SK-N-SH treated with all-trans-retinoic acid at 6 μM for 48 hours (cell line): ENCODE data around the gene ABCA7.

Experiments used
- ATAC-seq: fragments of 200-7000 bp; cut with Tn5 transposase; 3 replicates; pipeline ENCODE4 v1.9.1; 2020; ENCODE audit warnings: mild to moderate bottlenecking, moderate library complexity
- ARNTL ChIP-seq: fragments of 450-650 bp; formaldehyde crosslinking; IDR thresholded peaks from 2 replicates; pipeline ENCODE4 v1.5.0; 2020; ENCODE audit warnings: low read depth, mild to moderate bottlenecking, moderate library complexity, borderline replicate concordance
- BACH2 ChIP-seq: fragments of 250-450 bp; sonication (Bioruptor Pico); IDR thresholded peaks from 2 replicates; pipeline ENCODE4 v1.9.0; 2021; ENCODE audit warnings: mild to moderate bottlenecking, borderline replicate concordance
- CREB5 ChIP-seq: fragments of 250-450 bp; sonication (Bioruptor Pico); IDR thresholded peaks from 2 replicates; pipeline ENCODE4 v1.5.1; 2020; ENCODE audit warnings: low read depth, mild to moderate bottlenecking, moderate library complexity
- CSDC2 ChIP-seq: fragments of 250-450 bp; sonication (Bioruptor Pico); IDR thresholded peaks from 2 replicates; pipeline ENCODE4 v1.5.0; 2020; ENCODE audit warnings: mild to moderate bottlenecking, moderate library complexity
- ESRRG ChIP-seq: fragments of 250-450 bp; sonication (Bioruptor Pico); IDR thresholded peaks from 2 replicates; pipeline ENCODE4 v1.6.1; 2021; ENCODE audit warnings: mild to moderate bottlenecking
- GLIS3 ChIP-seq: fragments of 250-450 bp; sonication (Bioruptor Pico); IDR thresholded peaks from 2 replicates; pipeline ENCODE4 v1.5.0; 2020; ENCODE audit warnings: mild to moderate bottlenecking, moderate library complexity
- ISL1 ChIP-seq: fragments of 250-450 bp; sonication (Bioruptor Pico); IDR thresholded peaks from 2 replicates; pipeline ENCODE4 v2.1.2; 2022; ENCODE audit warnings: mild to moderate bottlenecking, moderate library complexity
- OSR1 ChIP-seq: fragments of 250-450 bp; sonication (Bioruptor Pico); IDR thresholded peaks from 2 replicates; pipeline ENCODE4 v1.8.0; 2022; ENCODE audit warnings: moderate library complexity, mild to moderate bottlenecking, inconsistent platforms
- PATZ1 ChIP-seq: fragments of 250-450 bp; sonication (Bioruptor Pico); IDR thresholded peaks from 2 replicates; pipeline ENCODE4 v1.8.0; 2020; ENCODE audit warnings: mild to moderate bottlenecking, moderate library complexity, borderline replicate concordance
- PPARA ChIP-seq: fragments of 250-450 bp; sonication (Bioruptor Pico); IDR thresholded peaks from 2 replicates; pipeline ENCODE4 v1.5.0; 2020; ENCODE audit warnings: mild to moderate bottlenecking, borderline replicate concordance
- RARB ChIP-seq: fragments of 250-450 bp; sonication (Bioruptor Pico); IDR thresholded peaks from 2 replicates; pipeline ENCODE4 v1.8.0; 2021; ENCODE audit warnings: mild to moderate bottlenecking, moderate library complexity
- SNAI2 ChIP-seq: fragments of 250-450 bp; sonication (Bioruptor Pico); IDR thresholded peaks from 2 replicates; pipeline ENCODE4 v1.5.0; 2020; ENCODE audit warnings: mild to moderate bottlenecking, moderate library complexity
- TOX ChIP-seq: fragments of 250-450 bp; sonication (Bioruptor Pico); IDR thresholded peaks from 2 replicates; pipeline ENCODE4 v1.8.0; 2021; ENCODE audit warnings: mild to moderate bottlenecking, moderate library complexity, borderline replicate concordance
- TSHZ2 ChIP-seq: fragments of 250-450 bp; sonication (Bioruptor Pico); IDR thresholded peaks from 2 replicates; pipeline ENCODE4 v1.5.0; 2020; ENCODE audit warnings: mild to moderate bottlenecking, moderate library complexity
- ZC3H10 ChIP-seq: fragments of 250-450 bp; sonication (Bioruptor Pico); IDR thresholded peaks from 2 replicates; pipeline ENCODE4 v1.5.1; 2021; ENCODE audit warnings: mild to moderate bottlenecking, moderate library complexity
- ZFP3 ChIP-seq: fragments of 250-450 bp; sonication (Bioruptor Pico); IDR thresholded peaks from 2 replicates; pipeline ENCODE4 v1.5.0; 2020; ENCODE audit warnings: mild to moderate bottlenecking, moderate library complexity
- ZFP30 ChIP-seq: fragments of 450-650 bp; formaldehyde crosslinking; IDR thresholded peaks from 2 replicates; pipeline ENCODE4 v1.5.0; 2022; ENCODE audit warnings: mild to moderate bottlenecking, moderate library complexity
- ZNF565 ChIP-seq: fragments of 450-650 bp; formaldehyde crosslinking; conservative IDR thresholded peaks from 2 replicates; pipeline ENCODE4 v1.5.0; 2020; ENCODE audit warnings: low read depth, mild to moderate bottlenecking, moderate library complexity
- ZNF70 ChIP-seq: fragments of 450-650 bp; formaldehyde crosslinking; IDR thresholded peaks from 2 replicates; pipeline ENCODE4 v1.5.0; 2020; ENCODE audit warnings: mild to moderate bottlenecking, moderate library complexity
- ZNF8 ChIP-seq: fragments of 450-650 bp; formaldehyde crosslinking; IDR thresholded peaks from 2 replicates; pipeline ENCODE4 v1.5.0; 2020; ENCODE audit warnings: mild to moderate bottlenecking, moderate library complexity
- TF ChIP-seq, protein P1 (sequence below): fragments of 250-450 bp; sonication (Bioruptor Pico); IDR thresholded peaks from 2 replicates; pipeline ENCODE4 v1.5.1; 2021; ENCODE audit warnings: mild to moderate bottlenecking, moderate library complexity

Gene ABCA7

GRCh38 chr19:1082165-1082927, 42.4 kb downstream of the ABCA7 start:
- ATAC-seq = peak; percentile 84
- TF ChIP-seq ZFP3 (CRISPR knock-in tag) (no peak), CREB5 (no peak), CSDC2 (CRISPR knock-in tag) (no peak), PPARA (CRISPR knock-in tag) (no peak), ISL1 (CRISPR knock-in tag) (no peak), RARB (CRISPR knock-in tag) (no peak), ZC3H10 (CRISPR knock-in tag) (no peak), ESRRG (no peak), ZNF8 (CRISPR knock-in tag) (no peak), GLIS3 (CRISPR knock-in tag) (no peak), ZNF70 (CRISPR knock-in tag) (no peak), TOX (no peak), ARNTL (CRISPR knock-in tag) (no peak), TSHZ2 (CRISPR knock-in tag) (no peak), ZNF565 (no peak), ZFP30 (no peak), PATZ1 (CRISPR knock-in tag) (no peak), OSR1 (no peak), SNAI2 (CRISPR knock-in tag) (no peak)
- TF ChIP-seq, protein P1, sequence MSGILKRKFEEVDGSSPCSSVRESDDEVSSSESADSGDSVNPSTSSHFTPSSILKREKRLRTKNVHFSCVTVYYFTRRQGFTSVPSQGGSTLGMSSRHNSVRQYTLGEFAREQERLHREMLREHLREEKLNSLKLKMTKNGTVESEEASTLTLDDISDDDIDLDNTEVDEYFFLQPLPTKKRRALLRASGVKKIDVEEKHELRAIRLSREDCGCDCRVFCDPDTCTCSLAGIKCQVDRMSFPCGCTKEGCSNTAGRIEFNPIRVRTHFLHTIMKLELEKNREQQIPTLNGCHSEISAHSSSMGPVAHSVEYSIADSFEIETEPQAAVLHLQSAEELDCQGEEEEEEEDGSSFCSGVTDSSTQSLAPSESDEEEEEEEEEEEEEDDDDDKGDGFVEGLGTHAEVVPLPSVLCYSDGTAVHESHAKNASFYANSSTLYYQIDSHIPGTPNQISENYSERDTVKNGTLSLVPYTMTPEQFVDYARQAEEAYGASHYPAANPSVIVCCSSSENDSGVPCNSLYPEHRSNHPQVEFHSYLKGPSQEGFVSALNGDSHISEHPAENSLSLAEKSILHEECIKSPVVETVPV = no peak

DNA sequence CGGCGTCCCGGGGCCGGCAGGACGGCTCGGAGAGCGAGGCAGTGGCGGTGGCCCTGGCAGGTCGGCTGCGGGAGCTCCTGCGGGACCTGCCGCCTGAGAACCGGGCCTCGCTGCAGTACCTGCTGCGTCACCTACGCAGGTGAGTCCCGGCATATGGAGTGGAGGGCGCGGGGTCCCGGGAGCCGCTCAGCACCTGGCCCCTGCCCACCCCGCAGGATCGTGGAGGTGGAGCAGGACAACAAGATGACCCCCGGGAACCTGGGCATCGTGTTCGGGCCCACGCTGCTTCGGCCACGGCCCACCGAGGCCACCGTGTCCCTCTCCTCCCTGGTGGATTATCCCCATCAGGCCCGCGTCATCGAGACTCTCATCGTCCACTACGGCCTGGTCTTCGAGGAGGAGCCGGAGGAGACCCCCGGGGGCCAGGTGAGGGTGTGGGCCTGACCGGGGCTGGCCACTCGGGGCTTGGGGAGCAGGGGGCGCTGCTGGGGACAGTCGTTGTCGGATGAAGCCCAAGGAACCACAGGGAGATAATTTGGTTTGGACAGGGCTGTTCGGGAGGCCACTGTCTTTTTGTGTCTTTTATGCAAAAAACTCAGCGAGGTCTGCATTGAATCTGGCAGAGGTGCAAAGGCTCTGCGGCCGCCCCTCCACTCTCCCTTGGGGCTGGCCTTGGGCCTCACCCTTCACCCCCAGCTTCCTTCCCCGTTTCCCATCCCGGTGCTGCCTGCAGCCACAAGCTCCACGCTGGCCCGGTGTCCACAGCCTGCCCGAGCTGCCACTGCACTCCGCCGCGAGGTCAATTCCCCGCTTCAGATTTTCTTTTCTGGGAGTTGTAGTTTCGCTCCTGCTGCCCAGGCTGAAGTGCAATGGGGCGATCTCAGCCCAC, 43.3 kb downstream of the ABCA7 start:
- TF ChIP-seq ZNF565 = no peak
- TF ChIP-seq ZC3H10 (CRISPR knock-in tag) = no peak
- TF ChIP-seq BACH2 (CRISPR knock-in tag) = no peak
- TF ChIP-seq, protein P1 = no peak
- no peak for TF ChIP-seq TOX
- TF ChIP-seq GLIS3 (CRISPR knock-in tag) = no peak
- TF ChIP-seq ARNTL (CRISPR knock-in tag) = no peak
- no peak for TF ChIP-seq ESRRG

More for the DNA sequence above, 43.3 kb downstream of the ABCA7 start:
- no peak for ATAC-seq
